Testis (tissue), 3 donors: ENCODE measurements around the gene BARX2. TPM values are rescaled to one million over a fixed set of nuclear protein-coding genes. Genes with fewer than 3 reads are reported as not detected.

Source experiments
- DNase-seq: peaks from one replicate; pipeline ENCODE4 v3.0.0-alpha.2; 2019
- H3K27ac ChIP-seq, 2 donors: fragments of 200-600 bp; sonication (generic); one replicate each; pipeline ENCODE4 v1.5.1; 2019
- H3K27me3 ChIP-seq: fragments of 200-600 bp; sonication (generic); one replicate; pipeline ENCODE4 v1.5.1; 2019
- H3K36me3 ChIP-seq: fragments of 200-600 bp; sonication (generic); one replicate; pipeline ENCODE4 v1.5.1; 2017; ENCODE audit warnings: low read depth; ENCODE audit errors: missing control alignments
- H3K4me1 ChIP-seq: fragments of 200-600 bp; sonication (generic); one replicate; pipeline ENCODE4 v1.5.1; 2019
- H3K4me3 ChIP-seq, 2 donors: fragments of 200-600 bp; sonication (generic); one replicate each; pipeline ENCODE4 v1.5.1; 2017 to 2019
- H3K9me3 ChIP-seq: fragments of 200-600 bp; sonication (generic); one replicate; pipeline ENCODE4 v1.5.1; 2017
- CTCF ChIP-seq, 3 experiments: fragments of 450-650 bp in 2 of 3; fragments of 200-600 bp in 1 of 3; sonication (generic) in 1 of 3; IDR thresholded peaks; one replicate each; pipeline ENCODE4 v1.5.1; 2016 to 2019; ENCODE audit warnings: antibody characterized with exemption in 3 of 3, mild to moderate bottlenecking in 2 of 3, moderate library complexity in 1 of 3
- POLR2A ChIP-seq: fragments of 450-650 bp; IDR thresholded peaks from one replicate; pipeline ENCODE4 v1.6.1; 2017; ENCODE audit warnings: antibody characterized with exemption, mild to moderate bottlenecking, moderate library complexity
- WGBS, 2 donors: methylation state at CpG; one replicate each; pipeline ENCODE4 v1.1.5; 2018; 5-methylcytosine and 5-hydroxymethylcytosine counted together
- intact Hi-C: fragments of 100-400 bp; cut with DNase I; formaldehyde crosslinking; loops from one replicate; pipeline ENCODE4 v1.15.1; 2023; ENCODE audit warnings: low total_unique reads
- polyA plus RNA-seq: library from polyadenylated mRNA; stranded (reverse); fragments of 350-450 nt; fragmentation: Illumina TruSeq; extraction: RNeasy Lipid Tissue Mini Kit (QIAGEN cat#74804); gene quantifications from one replicate; pipeline ENCODE4 v1.2.3, GENCODE V29; 2014; ENCODE audit warnings: low read depth, low replicate concordance; ENCODE audit not compliant: insufficient read depth
- total RNA-seq, 2 donors: library from RNA; depleted of rRNA; stranded (reverse); fragments of >200 nt; gene quantifications; one replicate each; pipeline ENCODE4 v1.2.3, GENCODE V29; 2016

The BARX2 gene
- total and polyA plus RNA-seq, 3 donors from 2014 or later: 4.3 to 5.0 (median 4.5) TPM

- DNase-seq: no peak
- H3K36me3 ChIP-seq: no peaks in the 10 kb centered on the region
- H3K4me3 ChIP-seq: no peak overlapping the region
- H3K4me1 ChIP-seq: no peaks in the 10 kb centered on the region
- 90 to 94% methylated on average over 4 of the region's 4 CpGs for WGBS, 2 donors
- no peak for TF ChIP-seq CTCF (IDR thresholded peaks at IDR 0.05)
- TF ChIP-seq POLR2A: no peak
- H3K27ac ChIP-seq: no peak overlapping the region
- intact Hi-C loops: no loop called here
- no peaks in the 10 kb centered on the region for H3K27me3 ChIP-seq
- no peaks in the 10 kb centered on the region for H3K9me3 ChIP-seq
Measured at GRCh38 chr11:129390303-129390821, 14.7 kb downstream of the BARX2 start.

- no peak for TF ChIP-seq CTCF (IDR thresholded peaks at IDR 0.05)
- no peak for TF ChIP-seq POLR2A
- Histone ChIP-seq H3K36me3 (no peaks in the 10 kb centered on the region), H3K27me3 (no peaks in the 10 kb centered on the region), H3K9me3 (no peaks in the 10 kb centered on the region), H3K4me1 (no peaks in the 10 kb centered on the region), H3K27ac (no peak overlapping the region), H3K4me3 (no peak overlapping the region)
- intact Hi-C loops: no loop called here
- 72 to 77% methylated on average over 5 of the region's 5 CpGs for WGBS, 2 donors
- DNase-seq: no peak
Measured at GRCh38 chr11:129391360-129391759, 15.7 kb downstream of the BARX2 start.

GRCh38 chr11:129391821-129392220 is 16.2 kb downstream of the BARX2 start:
- 75 to 87% methylated on average over 6 of the region's 6 CpGs for WGBS, 2 donors

GRCh38 chr11:129392995-129393394 is 17.3 kb downstream of the BARX2 start:
- Histone ChIP-seq H3K9me3 (no peaks in the 10 kb centered on the region), H3K27ac (no peak overlapping the region), H3K4me3 (no peak overlapping the region), H3K27me3 (no peaks in the 10 kb centered on the region), H3K4me1 (no peaks in the 10 kb centered on the region), H3K36me3 (no peaks in the 10 kb centered on the region)
- DNase-seq: no peak
- intact Hi-C loops: no loop called here
- WGBS, 2 donors: 65 to 86% methylated on average over 1 of the region's 1 CpG
- TF ChIP-seq CTCF (IDR thresholded peaks at IDR 0.05) (no peak), POLR2A (no peak)

More at GRCh38 chr11:129391821-129392220, 16.2 kb downstream of the BARX2 start:
- Histone ChIP-seq H3K4me1 (no peaks in the 10 kb centered on the region), H3K27ac (no peak overlapping the region), H3K36me3 (no peaks in the 10 kb centered on the region), H3K27me3 (no peaks in the 10 kb centered on the region), H3K4me3 (no peak overlapping the region), H3K9me3 (no peaks in the 10 kb centered on the region)
- TF ChIP-seq CTCF (IDR thresholded peaks at IDR 0.05): no peak
- TF ChIP-seq POLR2A: no peak
- no peak for DNase-seq
- intact Hi-C loops: no loop called here

- intact Hi-C loops: no loop called here
- Histone ChIP-seq H3K36me3 (no peaks in the 10 kb centered on the region), H3K9me3 (no peaks in the 10 kb centered on the region), H3K4me1 (no peaks in the 10 kb centered on the region), H3K27me3 (no peaks in the 10 kb centered on the region), H3K4me3 (no peak overlapping the region), H3K27ac (no peak overlapping the region)
- 84 to 92% methylated on average over 3 of the region's 3 CpGs for WGBS, 2 donors
- no peak for TF ChIP-seq CTCF (IDR thresholded peaks at IDR 0.05)
- no peak for TF ChIP-seq POLR2A
- DNase-seq: no peak
Measured at GRCh38 chr11:129394709-129395108, 19.1 kb downstream of the BARX2 start.
